DND-41 (cell line): ENCODE data around the gene PPT2.

Experiments
- EZH2 ChIP-seq: IDR thresholded peaks from 3 replicates; pipeline ENCODE4 v1.6.1; 2012; ENCODE audit warnings: borderline replicate concordance, low read depth, mild to moderate bottlenecking, moderate library complexity, low read length, inconsistent platforms; ENCODE audit not compliant: severe bottlenecking
- TF ChIP-seq, protein P1 (sequence below): IDR thresholded peaks from 2 replicates; pipeline ENCODE4 v1.5.1; 2012; ENCODE audit warnings: borderline replicate concordance, low read length, moderate library complexity, mild to moderate bottlenecking; ENCODE audit not compliant: poor library complexity, severe bottlenecking; ENCODE audit errors: extremely low read depth

DNA sequence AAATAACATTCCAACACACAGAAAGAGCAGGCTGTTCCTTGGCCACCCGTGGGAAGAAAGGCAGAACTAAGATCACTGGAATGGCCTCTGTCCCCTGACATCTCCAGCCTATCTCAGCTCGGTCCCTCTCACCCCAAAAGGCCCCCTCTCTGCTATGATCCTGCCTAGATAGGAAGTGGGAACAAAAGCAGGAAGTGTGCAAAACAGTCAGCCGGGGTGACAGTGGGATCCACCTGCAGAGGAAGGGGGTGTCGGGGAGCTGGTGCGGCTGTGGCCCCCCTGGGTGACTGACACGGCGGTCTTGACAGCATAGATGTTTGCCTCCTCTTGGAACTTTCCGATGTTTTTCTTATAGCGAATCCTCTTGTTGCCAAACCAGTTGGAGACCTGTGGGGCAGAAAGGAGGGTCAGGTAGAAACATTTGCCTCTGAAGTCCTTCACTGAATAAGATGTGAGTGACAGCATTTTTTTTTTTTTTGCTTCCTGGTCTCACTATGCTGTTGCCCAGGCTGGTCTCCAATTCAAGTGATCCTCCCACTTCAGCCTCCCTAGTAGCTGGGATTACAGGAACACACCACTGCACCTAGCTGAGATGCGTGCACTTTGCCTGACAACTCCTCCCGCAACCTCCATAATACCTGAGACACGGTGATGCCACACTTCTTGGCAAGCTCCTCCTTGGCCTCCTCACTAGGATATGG lies 33.2 kb downstream of the PPT2 start:
- TF ChIP-seq, protein P1, sequence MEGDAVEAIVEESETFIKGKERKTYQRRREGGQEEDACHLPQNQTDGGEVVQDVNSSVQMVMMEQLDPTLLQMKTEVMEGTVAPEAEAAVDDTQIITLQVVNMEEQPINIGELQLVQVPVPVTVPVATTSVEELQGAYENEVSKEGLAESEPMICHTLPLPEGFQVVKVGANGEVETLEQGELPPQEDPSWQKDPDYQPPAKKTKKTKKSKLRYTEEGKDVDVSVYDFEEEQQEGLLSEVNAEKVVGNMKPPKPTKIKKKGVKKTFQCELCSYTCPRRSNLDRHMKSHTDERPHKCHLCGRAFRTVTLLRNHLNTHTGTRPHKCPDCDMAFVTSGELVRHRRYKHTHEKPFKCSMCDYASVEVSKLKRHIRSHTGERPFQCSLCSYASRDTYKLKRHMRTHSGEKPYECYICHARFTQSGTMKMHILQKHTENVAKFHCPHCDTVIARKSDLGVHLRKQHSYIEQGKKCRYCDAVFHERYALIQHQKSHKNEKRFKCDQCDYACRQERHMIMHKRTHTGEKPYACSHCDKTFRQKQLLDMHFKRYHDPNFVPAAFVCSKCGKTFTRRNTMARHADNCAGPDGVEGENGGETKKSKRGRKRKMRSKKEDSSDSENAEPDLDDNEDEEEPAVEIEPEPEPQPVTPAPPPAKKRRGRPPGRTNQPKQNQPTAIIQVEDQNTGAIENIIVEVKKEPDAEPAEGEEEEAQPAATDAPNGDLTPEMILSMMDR: no peak
- TF ChIP-seq EZH2: no peak
